NCI-H1694 treated with DMSO at 0.1 percent for 48 hours (cell line): ENCODE results near the gene SLX4IP.
"Not testable (repeated sequence)": the region's sequence is repeated elsewhere in the genome, so short reads cannot be mapped to it uniquely, and the experiment has no call there.

ENCODE experiments used
- DNase-seq: peaks from one replicate; lab custom pipeline; 2025; lab: John Stamatoyannopoulos, UW

The SLX4IP gene

DNA sequence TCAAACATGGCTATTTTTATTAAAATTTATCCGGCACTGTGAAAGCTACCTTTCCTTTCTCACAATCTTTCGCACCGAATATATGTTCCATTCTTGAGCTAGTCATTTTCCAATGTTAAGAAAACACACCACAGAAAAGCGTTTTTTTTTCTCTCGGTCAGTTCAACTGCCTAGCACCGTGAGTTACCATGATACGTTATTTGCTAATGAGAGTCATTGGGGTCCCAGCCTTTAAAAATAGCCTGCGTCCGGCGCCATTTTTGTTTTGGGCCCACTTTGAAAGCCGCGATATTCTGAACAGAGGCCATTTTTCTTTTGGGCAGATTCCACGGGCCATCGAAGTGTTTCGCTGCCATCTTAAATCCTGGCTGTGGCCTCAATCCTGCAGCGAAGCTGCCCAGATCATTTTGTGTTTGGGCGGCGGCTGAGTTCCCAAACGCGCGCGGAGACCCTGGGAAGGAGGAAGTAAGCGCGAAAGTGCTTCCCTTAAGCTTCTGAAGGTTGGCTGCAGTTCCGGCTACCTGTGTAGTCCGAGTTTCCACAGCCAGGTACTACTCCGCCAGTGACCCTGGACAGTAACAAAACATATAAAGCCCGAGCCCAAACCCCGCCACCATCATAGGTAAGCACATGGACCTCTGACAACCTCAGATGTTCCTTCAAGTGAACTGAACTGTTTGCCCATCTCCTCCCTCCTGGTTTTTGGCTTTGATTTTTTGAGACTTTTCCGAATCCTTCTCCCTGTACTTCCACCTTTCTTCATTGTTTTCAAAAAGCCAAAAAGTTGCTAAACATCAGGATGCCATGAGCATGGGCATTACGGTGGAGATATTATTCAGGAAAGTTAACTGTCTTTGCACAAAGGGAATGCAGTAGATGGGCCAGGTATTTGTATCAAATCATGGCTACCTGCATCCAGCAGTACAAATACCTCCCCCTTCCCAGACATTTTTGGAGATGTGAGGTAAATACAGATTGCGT lies at the start of gene SLX4IP:
TSS of gene SLX4IP (plus strand) at position 474 of the 981 bp plus-strand sequence. CDS start 22,900 bp downstream, outside the sequence.
- peak; percentile 94 for DNase-seq

GRCh38 chr20:10385850-10386544 lies 49.1 kb upstream of the SLX4IP start:
- no peak for DNase-seq

DNA sequence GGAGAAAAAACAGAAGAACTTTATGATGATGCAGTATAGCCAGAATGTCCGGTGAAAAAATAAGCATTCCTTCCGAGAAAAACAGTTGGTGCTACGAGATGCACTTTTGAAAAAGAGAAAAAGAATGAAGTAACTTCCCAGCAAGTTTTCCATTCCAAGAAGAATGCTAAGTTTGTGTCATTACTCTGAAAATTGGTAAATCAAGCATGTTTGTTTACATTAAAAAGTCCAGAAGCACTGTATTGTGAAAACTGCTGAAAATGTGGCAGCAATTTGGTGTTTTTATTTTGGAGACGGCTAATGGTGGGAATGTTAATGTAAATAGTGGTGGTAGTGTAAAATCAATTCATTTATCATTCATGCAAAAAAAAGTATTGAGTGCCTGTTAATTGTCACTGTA lies 47.4 kb upstream of the SLX4IP start:
- no peak for DNase-seq

DNA sequence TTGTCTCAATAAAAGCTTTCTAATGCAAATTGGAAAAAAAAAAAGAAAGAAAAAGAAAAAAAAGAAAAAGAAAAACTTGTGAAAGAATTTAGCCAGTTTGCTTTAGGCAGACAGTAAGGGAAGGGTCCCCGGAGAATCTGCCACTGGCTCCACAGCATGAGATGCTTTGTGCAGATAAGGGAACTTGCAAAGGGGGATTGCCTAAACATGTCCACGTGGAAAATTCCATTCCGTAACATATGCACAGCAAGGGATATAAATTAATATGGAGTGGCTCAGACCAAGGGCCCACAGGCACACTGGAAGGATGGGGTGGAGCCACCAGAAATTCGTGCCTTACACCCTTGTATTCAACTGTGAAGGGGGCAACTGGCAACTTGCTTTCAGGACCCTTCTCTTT lies 46.5 kb upstream of the SLX4IP start:
- DNase-seq, result no peak

GRCh38 chr20:10390709-10391108 lies 44.4 kb upstream of the SLX4IP start:
- DNase-seq, result no peak

DNA sequence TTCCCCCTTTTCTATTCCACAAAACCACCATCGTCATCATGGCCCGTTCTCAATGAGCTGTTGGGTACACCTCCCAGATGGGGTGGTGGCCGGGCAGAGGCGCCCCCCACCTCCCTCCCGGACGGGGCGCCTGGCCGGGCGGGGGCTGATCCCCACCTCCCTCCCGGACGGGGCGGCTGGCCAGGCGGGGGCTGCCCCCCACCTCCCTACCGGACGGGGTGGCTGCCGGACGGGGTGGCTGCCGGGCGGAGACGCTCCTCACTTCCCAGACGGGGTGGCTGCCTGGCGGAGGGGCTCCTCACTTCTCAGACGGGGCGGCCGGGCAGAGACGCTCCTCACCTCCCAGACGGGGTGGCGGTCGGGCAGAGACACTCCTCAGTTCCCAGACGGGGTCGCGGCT lies 40.4 kb upstream of the SLX4IP start:
- DNase-seq, result not testable (repeated sequence)

DNA sequence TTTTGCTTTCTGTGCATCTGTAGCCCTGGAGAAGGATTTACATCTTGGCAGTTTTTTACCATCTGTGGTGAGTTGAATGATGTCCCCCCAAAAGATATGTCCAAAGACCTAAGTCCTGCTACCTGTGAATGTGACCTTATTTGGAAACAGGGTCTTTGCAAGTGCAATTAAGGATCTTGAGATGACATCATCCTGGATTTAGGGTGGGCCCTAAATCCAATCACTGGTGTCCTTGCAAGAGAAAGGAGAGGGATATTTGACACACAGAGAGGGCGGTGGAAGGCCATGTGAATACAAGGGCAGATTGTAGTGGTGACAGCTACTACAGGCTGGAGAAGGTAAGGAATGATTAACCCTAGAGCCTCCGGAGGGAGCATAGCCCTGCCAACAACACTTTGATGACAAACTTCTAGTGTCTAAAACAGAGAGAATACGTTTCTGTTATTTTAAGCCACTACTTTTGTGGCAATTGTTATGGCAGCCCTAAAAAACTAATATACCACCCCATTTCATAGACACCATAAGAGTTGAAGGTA lies 36.2 kb upstream of the SLX4IP start:
- DNase-seq, result no peak

DNA sequence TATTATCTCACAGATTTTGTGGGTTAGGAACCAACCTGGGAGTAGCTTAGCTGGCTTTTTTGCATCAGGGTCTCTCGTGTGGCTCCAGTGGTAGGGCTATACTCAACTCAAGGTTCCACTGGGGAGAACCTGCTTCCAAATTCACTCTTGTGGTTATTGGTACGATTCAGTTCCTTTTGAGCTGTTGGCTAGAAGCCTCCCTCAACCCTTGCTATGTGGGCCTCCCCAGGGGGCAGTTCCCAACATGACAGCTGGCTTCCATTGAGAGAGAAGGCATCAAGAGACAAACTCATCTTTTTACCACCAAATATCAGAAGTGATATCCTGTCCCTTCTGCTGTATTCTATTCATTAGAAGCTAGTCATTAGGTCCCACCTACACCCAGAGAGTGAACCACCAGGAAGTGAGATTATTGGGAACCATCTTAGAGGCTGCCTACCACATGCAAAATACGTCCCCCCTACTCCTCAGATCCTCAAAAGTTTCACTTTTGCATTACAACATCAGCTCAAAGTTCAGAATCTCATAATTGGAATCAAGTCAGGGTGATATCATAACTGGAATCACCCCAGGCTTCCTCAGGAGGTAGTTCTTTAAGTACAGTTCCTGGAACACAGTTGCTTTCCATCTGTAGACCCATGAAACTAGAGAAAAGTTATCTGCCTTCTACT lies 32.0 kb upstream of the SLX4IP start:
- DNase-seq, result no peak

DNA sequence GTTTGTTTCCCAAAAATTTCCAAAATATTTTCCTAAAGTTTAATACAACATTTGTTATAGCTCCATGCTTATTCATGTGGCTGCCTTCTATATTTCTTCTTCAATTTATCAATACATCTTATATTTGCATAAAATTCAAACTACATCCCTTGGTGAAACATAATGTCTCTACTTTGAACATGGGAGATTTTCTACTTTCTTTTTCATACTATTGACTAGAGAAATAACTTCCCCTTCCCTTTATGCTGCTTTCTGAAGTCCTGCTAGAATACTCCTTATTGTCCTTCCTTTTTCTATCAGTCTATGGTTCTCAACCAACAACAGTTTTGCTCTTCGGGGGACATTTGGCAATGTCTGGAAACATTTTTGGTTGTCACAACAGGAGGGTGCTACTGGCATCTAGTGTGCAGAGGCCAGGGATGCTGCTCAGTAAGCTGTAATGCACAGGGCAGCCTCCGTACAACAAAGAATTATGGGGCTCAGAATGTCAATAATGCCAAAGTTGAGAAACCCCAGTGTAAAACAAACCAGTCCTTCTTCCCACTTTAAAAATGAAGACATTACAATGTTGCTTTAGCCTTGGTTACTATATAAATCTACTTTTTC lies 31.0 kb upstream of the SLX4IP start:
- no peak for DNase-seq

DNA sequence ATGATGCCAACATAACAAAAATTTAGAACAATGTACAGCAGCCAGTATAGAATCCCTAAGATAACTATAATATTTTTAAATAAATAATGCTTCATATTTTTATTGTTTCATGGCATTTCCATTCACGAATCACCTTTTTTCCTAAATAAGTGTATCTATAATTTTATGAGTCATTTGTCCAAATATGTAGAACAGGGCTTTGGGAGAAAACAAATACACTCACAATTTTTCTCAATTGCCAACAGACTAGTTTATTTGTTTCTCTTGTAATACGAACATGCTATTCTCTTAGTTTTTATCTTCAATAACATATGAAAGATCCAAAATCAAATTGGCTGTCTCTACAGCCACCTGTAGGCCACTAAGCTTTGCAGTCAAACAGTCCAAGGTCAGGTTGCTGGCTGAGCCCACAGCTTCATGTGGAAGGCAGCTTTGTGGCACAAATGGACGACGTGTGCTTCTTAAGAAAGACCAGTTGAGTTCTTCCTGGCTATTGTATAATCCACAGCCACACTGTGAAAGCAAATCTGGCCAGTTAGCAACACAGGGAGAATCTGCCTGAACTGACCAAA lies 30.1 kb upstream of the SLX4IP start:
- DNase-seq, result no peak

DNA sequence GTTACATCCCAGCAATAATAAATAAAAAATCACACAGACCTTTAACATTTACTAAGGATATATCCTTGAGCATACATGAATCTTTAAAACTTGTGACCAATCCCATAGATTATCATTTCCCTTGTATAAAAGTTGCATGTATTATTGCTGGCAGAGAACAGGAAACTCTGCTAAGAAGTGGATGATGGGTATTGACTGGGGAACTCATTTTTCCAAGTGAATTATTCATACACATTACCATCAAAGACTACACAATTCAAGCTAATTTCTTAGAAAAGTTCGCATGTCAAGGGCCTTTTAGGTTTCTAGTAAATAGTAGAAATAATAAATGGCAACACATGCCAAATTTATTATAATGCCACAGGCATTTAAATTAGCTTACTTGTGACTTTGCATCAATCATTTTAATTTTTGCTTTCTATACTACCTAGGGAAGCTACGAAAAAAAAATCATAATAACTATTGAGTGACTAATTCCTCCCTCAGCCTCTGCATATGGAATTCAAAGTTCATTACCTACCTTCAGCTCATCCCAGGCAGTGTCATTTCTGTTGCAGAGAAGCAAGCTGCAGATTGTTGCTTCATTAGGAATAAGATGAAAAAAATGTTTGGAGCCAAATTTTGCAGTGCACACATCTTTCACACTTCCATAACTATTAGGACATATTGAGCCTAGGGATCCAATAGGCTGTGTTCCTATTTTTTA lies 26.8 kb upstream of the SLX4IP start:
- DNase-seq, result no peak

GRCh38 chr20:10411673-10412072 lies 23.4 kb upstream of the SLX4IP start:
- DNase-seq, result no peak

GRCh38 chr20:10412591-10413408 lies 22.3 kb upstream of the SLX4IP start:
- DNase-seq, result no peak

GRCh38 chr20:10415013-10415650 lies 20.0 kb upstream of the SLX4IP start:
- no peak for DNase-seq

DNA sequence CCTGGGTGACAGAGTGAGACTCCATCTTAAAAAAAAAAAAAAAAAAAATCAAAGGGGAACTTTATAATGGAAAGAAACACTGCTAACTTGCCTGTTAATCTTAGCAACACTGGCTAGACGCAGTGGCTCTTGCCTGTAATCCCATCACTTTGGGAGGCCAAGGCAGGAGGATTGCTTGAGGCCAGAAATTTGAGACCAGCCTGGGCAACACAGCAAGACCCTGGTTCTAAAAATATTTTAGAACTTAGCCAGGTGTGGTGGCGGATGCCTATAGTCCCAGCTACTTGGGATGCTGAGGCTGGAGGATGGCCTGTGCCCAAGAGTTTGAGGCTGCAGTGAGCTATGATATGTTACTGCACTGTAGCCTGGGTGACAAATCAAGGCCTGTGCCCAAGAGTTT lies 17.9 kb upstream of the SLX4IP start:
- DNase-seq, result not testable (repeated sequence)

GRCh38 chr20:10419550-10420133 lies 15.5 kb upstream of the SLX4IP start:
- DNase-seq, result no peak

- DNase-seq, result no peak
Observed at GRCh38 chr20:10423735-10424134, 11.4 kb upstream of the SLX4IP start.

DNA sequence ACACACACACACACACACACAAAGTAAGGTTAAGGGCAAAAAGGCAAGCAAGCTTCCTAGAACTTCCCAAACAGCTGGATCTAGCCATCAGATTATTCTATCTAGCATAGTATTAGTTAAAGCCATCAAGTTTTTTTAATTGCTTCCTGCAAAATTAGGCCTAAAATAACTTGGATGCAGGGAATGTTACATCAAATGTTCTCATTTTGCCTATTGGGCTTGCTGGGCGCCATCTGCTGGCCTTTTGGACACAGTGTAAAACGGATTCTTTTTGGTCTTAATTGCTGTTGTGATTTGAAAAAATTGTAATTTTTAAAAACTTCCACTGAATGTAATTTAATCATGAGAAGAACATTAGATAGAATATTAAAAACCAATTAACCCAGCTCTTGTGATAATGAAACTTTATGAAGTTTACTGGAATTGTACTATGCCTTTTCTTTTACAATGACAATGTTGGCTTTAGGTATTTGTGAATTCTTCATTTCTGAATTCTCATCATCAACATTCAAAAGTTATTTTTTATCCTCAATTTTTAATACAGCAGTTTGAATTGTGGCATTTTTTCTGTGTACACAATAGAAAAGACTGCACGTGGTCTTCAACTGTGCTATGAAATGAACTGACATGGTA lies 7.9 kb upstream of the SLX4IP start:
- peak; percentile 22 for DNase-seq

DNA sequence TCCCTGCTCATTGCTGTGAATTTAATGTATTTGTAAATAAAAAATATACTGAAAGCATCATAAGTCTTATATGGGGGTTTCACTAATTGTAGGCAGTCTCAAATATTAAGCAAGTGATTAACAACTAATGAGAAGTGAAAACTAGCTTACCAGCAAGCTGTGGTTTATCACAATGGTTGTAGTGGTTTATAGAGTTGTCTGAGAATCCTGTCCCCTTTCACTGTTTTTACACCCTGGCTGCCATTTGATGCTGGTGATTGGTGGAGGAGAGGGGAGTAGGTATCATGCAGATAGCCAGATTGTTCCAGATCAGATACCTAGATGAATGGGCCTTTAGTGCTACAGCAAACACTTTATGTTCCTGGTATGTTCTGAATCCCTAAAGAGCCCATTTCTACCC lies 7.1 kb upstream of the SLX4IP start:
- DNase-seq, result no peak
